Ecto neural progenitor cell (in vitro differentiated cells): ENCODE data around the gene PSTPIP1.

Experiments used
- DNase-seq: peaks from one replicate; pipeline ENCODE4 v3.0.0-alpha.2; 2018; ENCODE audit warnings: low spot score

Gene PSTPIP1

GRCh38 chr15:77070180-77070494 is 75.2 kb downstream of the PSTPIP1 start:
- DNase-seq: no peak

- peak; percentile 97 for DNase-seq
These were observed 75.8 kb downstream of the PSTPIP1 start, which contains the start of gene TSPAN3 for GRCh38 chr15:77070495-77071304. TSS of gene TSPAN3 (minus strand) at chr15:77071109. CDS start at chr15:77070954, 155 bp downstream.

- DNase-seq: no peak
These were observed 76.6 kb downstream of the PSTPIP1 start for GRCh38 chr15:77071305-77072223.

GRCh38 chr15:77074350-77074749 is 79.4 kb downstream of the PSTPIP1 start:
- DNase-seq: no peak

- DNase-seq: no peak
These were observed 80.6 kb downstream of the PSTPIP1 start for GRCh38 chr15:77075528-77075927.

GRCh38 chr15:77076323-77076915 is 81.5 kb downstream of the PSTPIP1 start:
- no peak for DNase-seq

- DNase-seq: no peak
These were observed 87.0 kb downstream of the PSTPIP1 start for GRCh38 chr15:77081971-77082370.

GRCh38 chr15:77083381-77084160 is 88.6 kb downstream of the PSTPIP1 start:
- peak; percentile 85 for DNase-seq

GRCh38 chr15:77084436-77084835 is 89.5 kb downstream of the PSTPIP1 start:
- DNase-seq: no peak

GRCh38 chr15:77085297-77085696 is 90.4 kb downstream of the PSTPIP1 start:
- DNase-seq: no peak
